WTC11 (cell line): ENCODE data around the gene TRDMT1. TPM values are rescaled to one million over a fixed set of nuclear protein-coding genes. Genes with fewer than 3 reads are reported as not detected.

ENCODE experiments used
- ATAC-seq: fragments of 200-7000 bp; cut with Tn5 transposase; 2 replicates; pipeline ENCODE4 v1.10.0; 2021; ENCODE audit warnings: mild to moderate bottlenecking, moderate library complexity
- CTCF ChIA-PET: fragments of 300-600 bp; sonication (Branson Sonifier 250); formaldehyde crosslinking; loops from one replicate; lab custom pipeline; 2021; ENCODE audit warnings: antibody characterized with exemption; lab: Charles Lee
- POLR2A ChIA-PET: fragments of 350-600 bp; sonication (Branson Sonifier 250); formaldehyde crosslinking; loops from one replicate; lab custom pipeline; 2021; ENCODE audit warnings: antibody characterized with exemption; lab: Charles Lee
- DNase-seq: peaks from one replicate; pipeline ENCODE4 v3.0.0; 2021; ENCODE audit warnings: low spot score
- H3K27ac Mint-ChIP-seq: 2 replicates; pipeline ENCODE4 v1.8.0; 2021; ENCODE audit warnings: mixed read lengths
- H3K27me3 Mint-ChIP-seq: 2 replicates; pipeline ENCODE4 v1.8.0; 2021; ENCODE audit warnings: low read depth, mild to moderate bottlenecking, moderate library complexity, mixed read lengths
- H3K36me3 Mint-ChIP-seq: 2 replicates; pipeline ENCODE4 v1.8.0; 2021; ENCODE audit warnings: mixed read lengths
- H3K4me1 Mint-ChIP-seq: 2 replicates; pipeline ENCODE4 v1.8.0; 2022; ENCODE audit warnings: mixed read lengths
- H3K4me3 Mint-ChIP-seq: 2 replicates; pipeline ENCODE4 v1.8.0; 2021; ENCODE audit warnings: mild to moderate bottlenecking, moderate library complexity, mixed read lengths
- H3K9me3 Mint-ChIP-seq: 2 replicates; pipeline ENCODE4 v1.8.0; 2021; ENCODE audit warnings: mixed read lengths
- AFF4 ChIP-seq: sonication (generic); formaldehyde crosslinking; IDR thresholded peaks from 2 replicates; pipeline ENCODE4 v1.8.1; 2023; ENCODE audit warnings: mild to moderate bottlenecking, missing genetic modification reagents, borderline replicate concordance
- CREM ChIP-seq: sonication (generic); formaldehyde crosslinking; IDR thresholded peaks from 2 replicates; pipeline ENCODE4 v1.8.1; 2022; ENCODE audit warnings: mild to moderate bottlenecking, missing genetic modification reagents, moderate library complexity
- E2F5 ChIP-seq: sonication (generic); formaldehyde crosslinking; IDR thresholded peaks from 2 replicates; pipeline ENCODE4 v1.8.1; 2022; ENCODE audit warnings: mild to moderate bottlenecking, moderate library complexity, missing genetic modification reagents
- ETV6 ChIP-seq: sonication (generic); formaldehyde crosslinking; IDR thresholded peaks from 2 replicates; pipeline ENCODE4 v1.8.1; 2022; ENCODE audit warnings: mild to moderate bottlenecking, missing genetic modification reagents
- RELA ChIP-seq: sonication (generic); formaldehyde crosslinking; IDR thresholded peaks from 2 replicates; pipeline ENCODE4 v1.8.1; 2022; ENCODE audit warnings: missing genetic modification reagents, mild to moderate bottlenecking, borderline replicate concordance
- TP53 ChIP-seq: sonication (generic); formaldehyde crosslinking; IDR thresholded peaks from 2 replicates; pipeline ENCODE4 v1.8.1; 2023; ENCODE audit warnings: mild to moderate bottlenecking, missing genetic modification reagents
- ZNF219 ChIP-seq: sonication (generic); formaldehyde crosslinking; IDR thresholded peaks from 2 replicates; pipeline ENCODE4 v1.8.0; 2023; ENCODE audit warnings: missing genetic modification reagents, mild to moderate bottlenecking, borderline replicate concordance
- total RNA-seq: library from RNA; stranded (reverse); gene quantifications from 3 replicates; pipeline ENCODE4 v1.2.3, GENCODE V29; 2021
- TF ChIP-seq, protein P1 (sequence below): sonication (generic); formaldehyde crosslinking; conservative IDR thresholded peaks from 2 replicates; pipeline ENCODE4 v1.8.1; 2023; ENCODE audit warnings: mild to moderate bottlenecking, low read depth, missing genetic modification reagents, moderate library complexity
- TF ChIP-seq, protein P2 (sequence below): sonication (generic); formaldehyde crosslinking; IDR thresholded peaks from 2 replicates; pipeline ENCODE4 v1.8.0; 2022; ENCODE audit warnings: mild to moderate bottlenecking, missing genetic modification reagents
- TF ChIP-seq, protein P3 (sequence below): sonication (generic); formaldehyde crosslinking; IDR thresholded peaks from 2 replicates; pipeline ENCODE4 v1.8.0; 2023; ENCODE audit warnings: missing genetic modification reagents, mild to moderate bottlenecking, borderline replicate concordance
- TF ChIP-seq, protein P4 (sequence below): sonication (generic); formaldehyde crosslinking; IDR thresholded peaks from 2 replicates; pipeline ENCODE4 v1.8.1; 2023; ENCODE audit warnings: mild to moderate bottlenecking, missing genetic modification reagents, moderate library complexity

The TRDMT1 gene
- total RNA-seq, 1 experiment from 2014 or later, result 11.7 TPM

DNA sequence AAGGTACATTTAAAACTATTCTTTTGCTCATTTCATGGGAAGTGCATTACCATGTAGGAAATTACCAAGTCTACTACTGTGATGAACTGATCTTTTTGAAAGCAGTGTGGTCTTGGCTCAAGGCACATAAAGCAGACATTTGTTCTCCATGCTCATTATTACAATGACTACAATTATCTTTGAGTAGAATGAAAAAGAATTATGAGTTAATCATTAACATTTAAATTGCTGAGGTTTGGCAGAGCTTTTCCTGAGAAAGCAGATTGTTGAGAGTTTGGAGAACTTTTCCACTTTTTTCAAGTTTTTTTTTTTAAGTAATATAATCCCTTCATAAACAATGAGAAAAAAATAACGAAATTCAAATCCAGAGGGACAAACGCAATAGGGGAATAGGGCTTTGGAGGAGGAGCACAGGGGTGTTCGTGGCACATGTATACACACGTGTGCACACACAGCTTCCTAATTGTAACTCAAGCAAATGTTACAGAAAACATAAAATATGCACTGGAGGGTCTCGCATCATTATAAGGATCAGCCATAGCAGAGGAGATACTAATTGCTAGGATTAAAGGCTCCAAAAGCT lies 62.9 kb downstream of the TRDMT1 start (continued):
- TF ChIP-seq, protein P1, sequence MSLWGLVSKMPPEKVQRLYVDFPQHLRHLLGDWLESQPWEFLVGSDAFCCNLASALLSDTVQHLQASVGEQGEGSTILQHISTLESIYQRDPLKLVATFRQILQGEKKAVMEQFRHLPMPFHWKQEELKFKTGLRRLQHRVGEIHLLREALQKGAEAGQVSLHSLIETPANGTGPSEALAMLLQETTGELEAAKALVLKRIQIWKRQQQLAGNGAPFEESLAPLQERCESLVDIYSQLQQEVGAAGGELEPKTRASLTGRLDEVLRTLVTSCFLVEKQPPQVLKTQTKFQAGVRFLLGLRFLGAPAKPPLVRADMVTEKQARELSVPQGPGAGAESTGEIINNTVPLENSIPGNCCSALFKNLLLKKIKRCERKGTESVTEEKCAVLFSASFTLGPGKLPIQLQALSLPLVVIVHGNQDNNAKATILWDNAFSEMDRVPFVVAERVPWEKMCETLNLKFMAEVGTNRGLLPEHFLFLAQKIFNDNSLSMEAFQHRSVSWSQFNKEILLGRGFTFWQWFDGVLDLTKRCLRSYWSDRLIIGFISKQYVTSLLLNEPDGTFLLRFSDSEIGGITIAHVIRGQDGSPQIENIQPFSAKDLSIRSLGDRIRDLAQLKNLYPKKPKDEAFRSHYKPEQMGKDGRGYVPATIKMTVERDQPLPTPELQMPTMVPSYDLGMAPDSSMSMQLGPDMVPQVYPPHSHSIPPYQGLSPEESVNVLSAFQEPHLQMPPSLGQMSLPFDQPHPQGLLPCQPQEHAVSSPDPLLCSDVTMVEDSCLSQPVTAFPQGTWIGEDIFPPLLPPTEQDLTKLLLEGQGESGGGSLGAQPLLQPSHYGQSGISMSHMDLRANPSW (CRISPR knock-in tag), result no peak
- TF ChIP-seq TP53, result no peak
- TF ChIP-seq AFF4 (CRISPR knock-in tag), result no peak
- TF ChIP-seq, protein P2, sequence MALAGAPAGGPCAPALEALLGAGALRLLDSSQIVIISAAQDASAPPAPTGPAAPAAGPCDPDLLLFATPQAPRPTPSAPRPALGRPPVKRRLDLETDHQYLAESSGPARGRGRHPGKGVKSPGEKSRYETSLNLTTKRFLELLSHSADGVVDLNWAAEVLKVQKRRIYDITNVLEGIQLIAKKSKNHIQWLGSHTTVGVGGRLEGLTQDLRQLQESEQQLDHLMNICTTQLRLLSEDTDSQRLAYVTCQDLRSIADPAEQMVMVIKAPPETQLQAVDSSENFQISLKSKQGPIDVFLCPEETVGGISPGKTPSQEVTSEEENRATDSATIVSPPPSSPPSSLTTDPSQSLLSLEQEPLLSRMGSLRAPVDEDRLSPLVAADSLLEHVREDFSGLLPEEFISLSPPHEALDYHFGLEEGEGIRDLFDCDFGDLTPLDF (CRISPR knock-in tag), result no peak
- TF ChIP-seq, protein P3, sequence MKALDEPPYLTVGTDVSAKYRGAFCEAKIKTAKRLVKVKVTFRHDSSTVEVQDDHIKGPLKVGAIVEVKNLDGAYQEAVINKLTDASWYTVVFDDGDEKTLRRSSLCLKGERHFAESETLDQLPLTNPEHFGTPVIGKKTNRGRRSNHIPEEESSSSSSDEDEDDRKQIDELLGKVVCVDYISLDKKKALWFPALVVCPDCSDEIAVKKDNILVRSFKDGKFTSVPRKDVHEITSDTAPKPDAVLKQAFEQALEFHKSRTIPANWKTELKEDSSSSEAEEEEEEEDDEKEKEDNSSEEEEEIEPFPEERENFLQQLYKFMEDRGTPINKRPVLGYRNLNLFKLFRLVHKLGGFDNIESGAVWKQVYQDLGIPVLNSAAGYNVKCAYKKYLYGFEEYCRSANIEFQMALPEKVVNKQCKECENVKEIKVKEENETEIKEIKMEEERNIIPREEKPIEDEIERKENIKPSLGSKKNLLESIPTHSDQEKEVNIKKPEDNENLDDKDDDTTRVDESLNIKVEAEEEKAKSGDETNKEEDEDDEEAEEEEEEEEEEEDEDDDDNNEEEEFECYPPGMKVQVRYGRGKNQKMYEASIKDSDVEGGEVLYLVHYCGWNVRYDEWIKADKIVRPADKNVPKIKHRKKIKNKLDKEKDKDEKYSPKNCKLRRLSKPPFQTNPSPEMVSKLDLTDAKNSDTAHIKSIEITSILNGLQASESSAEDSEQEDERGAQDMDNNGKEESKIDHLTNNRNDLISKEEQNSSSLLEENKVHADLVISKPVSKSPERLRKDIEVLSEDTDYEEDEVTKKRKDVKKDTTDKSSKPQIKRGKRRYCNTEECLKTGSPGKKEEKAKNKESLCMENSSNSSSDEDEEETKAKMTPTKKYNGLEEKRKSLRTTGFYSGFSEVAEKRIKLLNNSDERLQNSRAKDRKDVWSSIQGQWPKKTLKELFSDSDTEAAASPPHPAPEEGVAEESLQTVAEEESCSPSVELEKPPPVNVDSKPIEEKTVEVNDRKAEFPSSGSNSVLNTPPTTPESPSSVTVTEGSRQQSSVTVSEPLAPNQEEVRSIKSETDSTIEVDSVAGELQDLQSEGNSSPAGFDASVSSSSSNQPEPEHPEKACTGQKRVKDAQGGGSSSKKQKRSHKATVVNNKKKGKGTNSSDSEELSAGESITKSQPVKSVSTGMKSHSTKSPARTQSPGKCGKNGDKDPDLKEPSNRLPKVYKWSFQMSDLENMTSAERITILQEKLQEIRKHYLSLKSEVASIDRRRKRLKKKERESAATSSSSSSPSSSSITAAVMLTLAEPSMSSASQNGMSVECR, result no peak
- no peak for TF ChIP-seq RELA
- TF ChIP-seq, all 79 proteins: peak for 0

DNA sequence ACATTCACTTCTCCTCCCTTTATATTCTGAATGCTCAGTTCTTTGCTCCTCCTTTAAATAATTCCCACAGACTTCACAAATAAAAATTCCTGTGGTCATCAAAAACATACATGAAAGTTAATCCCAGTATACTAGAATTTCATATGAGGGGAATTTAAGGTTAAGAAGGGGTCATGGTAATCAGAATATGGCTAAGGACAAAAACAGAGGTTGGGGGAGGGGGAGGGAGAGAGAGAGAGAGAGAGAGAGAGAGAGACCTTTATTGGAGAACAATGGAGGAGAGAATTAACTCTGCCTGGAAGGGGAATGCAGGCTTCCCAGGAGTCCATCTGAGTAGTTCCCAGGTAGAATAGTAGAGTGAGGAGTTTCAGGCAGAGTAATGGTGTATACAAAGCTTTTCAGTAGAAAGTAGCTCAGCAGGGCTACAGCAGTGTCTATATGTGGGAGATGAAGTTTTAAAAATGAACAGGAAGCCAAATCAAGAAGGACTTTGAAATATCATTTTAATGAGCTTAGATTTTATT lies 66.7 kb downstream of the TRDMT1 start:
- Mint-ChIP-seq H3K27me3 (no peaks in the 10 kb centered on the region), H3K4me1 (peaks cover 18% of the 10 kb centered on the region), H3K9me3 (no peaks in the 10 kb centered on the region), H3K27ac (no peak overlapping the region), H3K36me3 (no peaks in the 10 kb centered on the region), H3K4me3 (no peak overlapping the region)
- no peak for DNase-seq
- ATAC-seq, result no peak
- CTCF ChIA-PET, result no interaction called here
- POLR2A ChIA-PET, result no interaction called here
- TF ChIP-seq CREM (CRISPR knock-in tag) (no peak), ZNF219 (no peak), E2F5 (CRISPR knock-in tag) (no peak), ETV6 (CRISPR knock-in tag) (no peak)
- TF ChIP-seq, protein P4, sequence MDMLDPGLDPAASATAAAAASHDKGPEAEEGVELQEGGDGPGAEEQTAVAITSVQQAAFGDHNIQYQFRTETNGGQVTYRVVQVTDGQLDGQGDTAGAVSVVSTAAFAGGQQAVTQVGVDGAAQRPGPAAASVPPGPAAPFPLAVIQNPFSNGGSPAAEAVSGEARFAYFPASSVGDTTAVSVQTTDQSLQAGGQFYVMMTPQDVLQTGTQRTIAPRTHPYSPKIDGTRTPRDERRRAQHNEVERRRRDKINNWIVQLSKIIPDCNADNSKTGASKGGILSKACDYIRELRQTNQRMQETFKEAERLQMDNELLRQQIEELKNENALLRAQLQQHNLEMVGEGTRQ, result no peak
- TF ChIP-seq, protein P3, result no peak
